ENCODE data around the gene CNKSR3.

GRCh38 chr6:154352898-154353585, 157.4 kb downstream of the CNKSR3 start:
- TF ChIP-seq EZH2 (IDR thresholded peaks at IDR 0.05) (no peak), POLR2AphosphoS5 (IDR thresholded peaks at IDR 0.05; ENCODE audit: borderline replicate concordance, low read depth, low read length) (no peak)
